Breast epithelium (tissue), 3 donors: ENCODE measurements around the gene LRRC4B.

ENCODE experiments used
- POLR2A ChIP-seq: fragments of 450-650 bp; IDR thresholded peaks from one replicate; pipeline ENCODE4 v1.6.1; 2016; ENCODE audit warnings: antibody characterized with exemption, mild to moderate bottlenecking, moderate library complexity
- POLR2AphosphoS5 ChIP-seq, 3 donors: sonication (generic); formaldehyde crosslinking; IDR thresholded peaks; one replicate each; pipeline ENCODE4 v1.6.1; 2017; ENCODE audit warnings: antibody characterized with exemption in 3 of 3
- TF ChIP-seq, protein P1 (sequence below), 3 donors: fragments of 450-650 bp; IDR thresholded peaks; one replicate each; pipeline ENCODE4 v1.5.1; 2016 to 2017; ENCODE audit warnings: antibody characterized with exemption in 3 of 3, mild to moderate bottlenecking in 3 of 3, moderate library complexity in 3 of 3

DNA sequence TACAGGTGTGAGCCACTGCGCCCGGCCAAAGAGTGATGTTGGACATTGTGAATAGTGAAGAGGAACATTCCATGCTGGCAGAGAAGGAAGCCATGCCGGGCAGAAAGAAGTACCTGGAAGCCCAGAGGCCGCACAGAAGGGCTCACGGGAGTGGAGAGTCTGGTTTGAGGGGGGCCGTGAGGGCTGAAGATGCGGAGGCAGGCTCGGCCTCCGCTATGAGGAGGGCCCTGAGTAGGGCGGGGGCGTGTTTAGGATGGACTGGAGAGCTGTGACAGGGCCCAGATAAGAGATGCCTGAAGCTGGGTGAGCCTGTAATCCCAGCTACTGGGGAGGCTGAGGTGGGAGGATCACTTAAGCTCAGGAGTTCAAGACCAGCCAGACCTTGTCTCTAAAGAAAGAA lies 58.9 kb downstream of the LRRC4B start:
- TF ChIP-seq, protein P1, sequence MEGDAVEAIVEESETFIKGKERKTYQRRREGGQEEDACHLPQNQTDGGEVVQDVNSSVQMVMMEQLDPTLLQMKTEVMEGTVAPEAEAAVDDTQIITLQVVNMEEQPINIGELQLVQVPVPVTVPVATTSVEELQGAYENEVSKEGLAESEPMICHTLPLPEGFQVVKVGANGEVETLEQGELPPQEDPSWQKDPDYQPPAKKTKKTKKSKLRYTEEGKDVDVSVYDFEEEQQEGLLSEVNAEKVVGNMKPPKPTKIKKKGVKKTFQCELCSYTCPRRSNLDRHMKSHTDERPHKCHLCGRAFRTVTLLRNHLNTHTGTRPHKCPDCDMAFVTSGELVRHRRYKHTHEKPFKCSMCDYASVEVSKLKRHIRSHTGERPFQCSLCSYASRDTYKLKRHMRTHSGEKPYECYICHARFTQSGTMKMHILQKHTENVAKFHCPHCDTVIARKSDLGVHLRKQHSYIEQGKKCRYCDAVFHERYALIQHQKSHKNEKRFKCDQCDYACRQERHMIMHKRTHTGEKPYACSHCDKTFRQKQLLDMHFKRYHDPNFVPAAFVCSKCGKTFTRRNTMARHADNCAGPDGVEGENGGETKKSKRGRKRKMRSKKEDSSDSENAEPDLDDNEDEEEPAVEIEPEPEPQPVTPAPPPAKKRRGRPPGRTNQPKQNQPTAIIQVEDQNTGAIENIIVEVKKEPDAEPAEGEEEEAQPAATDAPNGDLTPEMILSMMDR (IDR thresholded peaks at IDR 0.05): no peak
- TF ChIP-seq POLR2A: no peak
- no peak for TF ChIP-seq POLR2AphosphoS5 (IDR thresholded peaks at IDR 0.05)
